Measurements from ENCODE around the gene TOM1L2. TPM values are rescaled to one million over a fixed set of nuclear protein-coding genes. Genes with fewer than 3 reads are reported as not detected.

Gene TOM1L2
- 19.2 to 24.3 TPM (median 20.5 TPM) in 5 replicates for total RNA-seq (2022; extraction: Qiagen RNA extraction; ENCODE audit: low read depth)

DNA sequence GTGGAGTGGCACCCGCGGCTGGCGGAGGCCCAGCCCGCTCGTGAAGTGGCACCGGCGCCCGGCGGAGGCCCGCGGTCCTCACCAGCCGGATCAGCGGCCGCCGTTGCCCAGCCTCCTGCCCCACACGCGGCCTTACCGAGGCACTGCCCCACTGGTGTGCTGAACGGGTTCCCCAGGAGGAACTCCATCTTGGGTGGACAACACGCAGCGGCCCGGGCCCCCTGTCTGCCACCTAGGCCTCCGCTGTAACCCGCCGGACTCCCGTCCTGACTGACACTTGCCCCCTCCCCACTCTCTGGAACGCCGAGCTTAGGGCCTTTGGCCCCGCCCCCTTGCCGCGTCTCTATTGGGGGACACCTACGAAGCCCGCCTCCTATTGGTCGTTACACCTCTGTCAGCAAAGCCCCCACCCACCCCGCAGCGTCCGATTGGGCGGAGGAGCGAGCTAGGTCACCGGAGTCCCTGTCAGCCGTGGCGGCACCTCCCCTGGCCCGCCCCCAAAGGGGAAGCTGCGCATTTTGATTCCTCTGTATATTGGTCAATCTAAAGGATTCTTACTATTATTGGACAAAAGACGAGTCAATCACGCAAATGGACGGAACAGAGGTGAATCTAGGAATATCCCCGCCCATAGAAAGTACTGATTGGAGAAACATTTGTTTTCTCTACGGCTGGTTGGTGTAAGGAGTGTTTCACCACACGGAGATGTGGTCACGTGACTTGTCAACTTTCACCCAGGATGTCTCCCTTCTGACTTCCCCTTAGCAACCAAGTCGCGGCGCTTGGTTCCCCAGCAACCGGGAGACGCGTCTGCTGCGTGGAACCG lies at the start of gene TOM1L2, which contains the start of gene DRC3:
TOM1L2 (minus strand) TSS at position 275 of the 826 bp plus-strand sequence; CDS start at position 188, 87 bp downstream.
DRC3 (plus strand) TSS at position 737 of the 826 bp plus-strand sequence. CDS start 4,737 bp downstream, outside the sequence.

GRCh38 chr17:17836818-17837379 lies 135.3 kb downstream of the TOM1L2 start, which contains the start of gene SREBF1:
TSS of gene SREBF1 (minus strand) at chr17:17836986. CDS start at chr17:17836817, 169 bp downstream.

Other genes with a start within 250 kb of the TOM1L2 start
- gene SREBF1, start 135.4 kb downstream of the TOM1L2 start, total RNA-seq (2022; extraction: Qiagen RNA extraction; ENCODE audit: low read depth): 60.1 to 95.7 TPM (median 84.1 TPM) in 5 replicates
- 1.8 to 2.8 TPM (median 2.4 TPM) in 5 replicates for gene DRC3, start 462 bp upstream of the TOM1L2 start, total RNA-seq (2022; extraction: Qiagen RNA extraction; ENCODE audit: low read depth)
- gene ATPAF2, start 66.8 kb upstream of the TOM1L2 start, total RNA-seq (2022; extraction: Qiagen RNA extraction; ENCODE audit: low read depth): 19.6 to 31.1 TPM (median 27.9 TPM) in 5 replicates
- 8.8 to 13.4 TPM (median 10.9 TPM) in 5 replicates for gene GID4, start 67.0 kb upstream of the TOM1L2 start, total RNA-seq (2022; extraction: Qiagen RNA extraction; ENCODE audit: low read depth)
- 37.1 to 59.5 TPM (median 55.4 TPM) in 5 replicates for gene DRG2, start 115.5 kb upstream of the TOM1L2 start, total RNA-seq (2022; extraction: Qiagen RNA extraction; ENCODE audit: low read depth)
- gene MYO15A, start 136.4 kb upstream of the TOM1L2 start, total RNA-seq (2022; extraction: Qiagen RNA extraction; ENCODE audit: low read depth): 0.24 to 0.75 TPM (median 0.27 TPM) in 5 replicates
- 49.2 to 61.6 TPM (median 57.5 TPM) in 5 replicates for gene ALKBH5, start 211.4 kb upstream of the TOM1L2 start, total RNA-seq (2022; extraction: Qiagen RNA extraction; ENCODE audit: low read depth)